Measurements from ENCODE around the gene SH3RF2. TPM values are rescaled to one million over a fixed set of nuclear protein-coding genes. Genes with fewer than 3 reads are reported as not detected.

The SH3RF2 gene
- total RNA-seq, 1 donor from 2014 or later = 376 TPM

DNA sequence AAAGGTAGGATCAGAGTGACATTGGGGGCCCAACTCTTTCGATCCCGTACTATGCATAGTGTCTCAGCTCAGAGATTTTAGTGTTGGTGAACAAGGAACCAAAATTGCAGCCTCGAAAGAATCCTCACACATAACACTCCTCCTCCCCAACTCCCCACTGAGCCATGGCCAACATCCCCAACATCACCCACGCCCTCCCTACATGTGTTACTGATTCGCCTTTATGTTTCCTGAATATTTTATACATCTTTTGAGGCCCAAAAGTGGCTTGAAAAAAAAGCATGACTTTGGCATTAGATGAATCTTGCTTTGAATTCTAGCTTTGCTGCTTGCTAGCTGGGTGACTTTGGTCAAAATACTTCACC lies 123.8 kb downstream of the SH3RF2 start:
- TF ChIP-seq, protein P1, sequence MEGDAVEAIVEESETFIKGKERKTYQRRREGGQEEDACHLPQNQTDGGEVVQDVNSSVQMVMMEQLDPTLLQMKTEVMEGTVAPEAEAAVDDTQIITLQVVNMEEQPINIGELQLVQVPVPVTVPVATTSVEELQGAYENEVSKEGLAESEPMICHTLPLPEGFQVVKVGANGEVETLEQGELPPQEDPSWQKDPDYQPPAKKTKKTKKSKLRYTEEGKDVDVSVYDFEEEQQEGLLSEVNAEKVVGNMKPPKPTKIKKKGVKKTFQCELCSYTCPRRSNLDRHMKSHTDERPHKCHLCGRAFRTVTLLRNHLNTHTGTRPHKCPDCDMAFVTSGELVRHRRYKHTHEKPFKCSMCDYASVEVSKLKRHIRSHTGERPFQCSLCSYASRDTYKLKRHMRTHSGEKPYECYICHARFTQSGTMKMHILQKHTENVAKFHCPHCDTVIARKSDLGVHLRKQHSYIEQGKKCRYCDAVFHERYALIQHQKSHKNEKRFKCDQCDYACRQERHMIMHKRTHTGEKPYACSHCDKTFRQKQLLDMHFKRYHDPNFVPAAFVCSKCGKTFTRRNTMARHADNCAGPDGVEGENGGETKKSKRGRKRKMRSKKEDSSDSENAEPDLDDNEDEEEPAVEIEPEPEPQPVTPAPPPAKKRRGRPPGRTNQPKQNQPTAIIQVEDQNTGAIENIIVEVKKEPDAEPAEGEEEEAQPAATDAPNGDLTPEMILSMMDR (IDR thresholded peaks at IDR 0.05; ENCODE audit: borderline replicate concordance) = no peak
- intact Hi-C loops (cut with micrococcal nuclease) = no loop called here
- H3K27ac ChIP-seq (replicated peaks) = peak overlapping the region; percentile 93
- DNase-seq = no peak
- H3K36me3 ChIP-seq = peaks cover 16% of the 10 kb centered on the region
- no peaks in the 10 kb centered on the region for H3K27me3 ChIP-seq (ENCODE audit: low read depth)
- no peaks in the 10 kb centered on the region for H3K9me3 ChIP-seq (replicated peaks)
- H3K4me3 ChIP-seq = peak overlapping the region; percentile 66
- H3K4me1 ChIP-seq = peaks cover 26% of the 10 kb centered on the region

DNA sequence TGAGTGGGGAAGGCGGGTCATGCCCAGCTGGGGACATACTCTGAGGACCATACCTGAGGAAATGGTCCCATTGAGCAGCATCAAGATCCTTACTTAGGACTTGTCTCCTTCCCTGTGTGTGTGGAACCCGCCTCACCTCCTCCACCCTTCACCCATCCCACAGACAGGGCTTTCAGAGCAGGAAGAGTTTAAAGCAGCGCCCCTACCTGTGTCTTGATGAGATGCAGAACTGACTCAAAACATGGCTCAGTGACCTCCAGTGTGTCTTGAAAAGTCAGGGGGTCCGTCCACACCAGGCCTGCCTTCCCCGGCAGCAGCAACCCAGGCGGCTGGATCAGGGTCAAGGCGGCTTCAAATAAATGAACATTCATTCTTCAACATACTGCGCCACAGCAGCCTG lies 130.6 kb downstream of the SH3RF2 start:
- Histone ChIP-seq H3K36me3 (peaks cover 14% of the 10 kb centered on the region), H3K4me3 (peak overlapping the region; percentile 45), H3K27me3 (ENCODE audit: low read depth) (no peaks in the 10 kb centered on the region), H3K27ac (replicated peaks) (peak overlapping the region; percentile 91), H3K4me1 (peaks cover 81% of the 10 kb centered on the region), H3K9me3 (replicated peaks) (no peaks in the 10 kb centered on the region)
- intact Hi-C loops (cut with micrococcal nuclease) = no loop called here
- TF ChIP-seq, protein P1 (IDR thresholded peaks at IDR 0.05; ENCODE audit: borderline replicate concordance) = no peak
- no peak for DNase-seq

DNA sequence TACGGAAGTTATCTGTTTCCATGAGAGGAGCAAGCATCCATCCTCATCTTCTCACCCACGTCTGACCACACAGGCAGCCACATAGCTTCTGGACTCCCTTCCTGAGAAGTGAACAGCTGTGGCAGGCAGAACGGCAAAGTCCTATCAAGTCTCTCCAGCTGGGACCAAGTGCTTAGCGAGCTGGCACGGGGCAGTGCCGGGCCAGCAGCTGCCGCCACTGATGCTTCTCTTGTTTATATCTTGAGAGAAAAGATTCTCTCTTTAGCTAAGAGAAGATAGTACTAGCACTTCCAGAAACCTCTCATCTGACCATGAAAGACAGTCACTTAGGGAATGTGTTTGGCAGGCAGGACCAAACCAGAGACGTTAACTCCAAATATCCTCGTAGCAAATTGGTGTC lies 131.8 kb downstream of the SH3RF2 start:
- TF ChIP-seq, protein P1 (IDR thresholded peaks at IDR 0.05; ENCODE audit: borderline replicate concordance) = no peak
- DNase-seq = peak; percentile 33
- Histone ChIP-seq H3K4me1 (peaks cover 82% of the 10 kb centered on the region), H3K36me3 (peaks cover 1% of the 10 kb centered on the region), H3K27me3 (ENCODE audit: low read depth) (no peaks in the 10 kb centered on the region), H3K9me3 (replicated peaks) (no peaks in the 10 kb centered on the region), H3K27ac (replicated peaks) (peak overlapping the region; percentile 91), H3K4me3 (peak overlapping the region; percentile 45)
- intact Hi-C loops (cut with micrococcal nuclease) = no loop called here

DNA sequence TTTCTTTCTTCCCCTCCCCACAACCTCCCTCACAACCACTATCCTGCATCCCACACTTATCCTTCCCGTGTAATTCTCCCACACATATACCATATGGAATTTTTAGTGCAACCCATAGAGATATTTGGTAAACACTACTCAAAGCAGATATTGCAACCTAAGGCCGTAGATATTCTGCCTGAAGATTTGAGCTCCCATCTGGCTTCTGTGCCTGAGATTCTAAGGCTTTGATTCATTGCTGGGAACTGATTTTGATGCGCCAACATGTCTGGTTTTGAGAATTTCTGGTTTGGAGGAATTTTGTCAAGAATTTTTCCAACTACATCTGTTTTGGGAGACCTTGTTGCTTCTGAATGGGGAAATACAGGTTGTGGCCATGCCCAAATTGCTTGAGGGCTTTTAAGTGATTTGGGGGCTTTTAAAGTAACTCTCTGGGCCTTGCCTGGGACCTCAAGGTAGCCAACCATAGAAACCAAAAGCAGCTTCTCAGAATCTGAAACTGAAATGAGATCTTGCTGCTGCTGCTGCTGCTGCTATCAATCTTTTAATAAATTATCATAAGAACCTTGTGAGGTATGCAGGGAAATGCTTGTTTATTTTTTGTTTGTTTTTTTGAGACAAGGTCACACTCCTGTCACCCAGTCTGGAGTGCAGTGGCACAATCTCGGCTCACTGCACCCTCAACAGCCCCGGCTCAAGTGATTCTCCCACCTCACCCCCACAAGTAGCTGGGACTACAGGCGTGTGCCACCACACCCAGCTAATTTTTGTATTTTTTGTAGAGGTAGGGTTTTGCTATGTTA lies 132.8 kb downstream of the SH3RF2 start:
- no peak overlapping the region for H3K4me3 ChIP-seq
- no peaks in the 10 kb centered on the region for H3K9me3 ChIP-seq (replicated peaks)
- H3K27me3 ChIP-seq (ENCODE audit: low read depth) = no peaks in the 10 kb centered on the region
- TF ChIP-seq, protein P1 (IDR thresholded peaks at IDR 0.05; ENCODE audit: borderline replicate concordance) = no peak
- H3K27ac ChIP-seq (replicated peaks) = peak overlapping the region; percentile 91
- no peaks in the 10 kb centered on the region for H3K36me3 ChIP-seq
- intact Hi-C loops (cut with micrococcal nuclease) = no loop called here
- peaks cover 81% of the 10 kb centered on the region for H3K4me1 ChIP-seq
- DNase-seq = no peak

DNA sequence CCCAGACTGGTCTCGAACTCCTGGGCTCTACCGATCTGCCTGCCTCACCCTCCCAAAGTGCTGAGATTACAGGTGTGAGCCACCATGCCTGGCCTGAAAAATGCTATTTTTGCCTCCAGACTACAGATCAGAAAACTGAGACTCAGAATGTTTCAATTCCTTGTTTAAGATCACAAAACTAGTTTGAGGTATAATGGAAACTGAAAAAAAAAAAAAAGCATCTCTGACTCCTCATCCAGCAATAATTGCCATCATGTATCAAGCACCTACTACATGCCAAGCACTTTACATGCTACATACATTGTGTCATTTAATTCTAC lies 133.4 kb downstream of the SH3RF2 start:
- Histone ChIP-seq H3K9me3 (replicated peaks) (no peaks in the 10 kb centered on the region), H3K27ac (replicated peaks) (peak overlapping the region; percentile 91), H3K27me3 (ENCODE audit: low read depth) (no peaks in the 10 kb centered on the region), H3K4me3 (no peak overlapping the region), H3K4me1 (peaks cover 83% of the 10 kb centered on the region), H3K36me3 (no peaks in the 10 kb centered on the region)
- no peak for DNase-seq
- intact Hi-C loops (cut with micrococcal nuclease) = no loop called here
- TF ChIP-seq, protein P1 (IDR thresholded peaks at IDR 0.05; ENCODE audit: borderline replicate concordance) = no peak

Measured in left ventricle myocardium inferior (tissue), 1 donor.